HepG2 (cell line): ENCODE data around the gene CBFA2T2. TPM values are rescaled to one million over a fixed set of nuclear protein-coding genes. Genes with fewer than 3 reads are reported as not detected.

Experiments
- AFF4 ChIP-seq: sonication (generic); formaldehyde crosslinking; IDR thresholded peaks from 2 replicates; pipeline ENCODE4 v1.4.0; 2020; ENCODE audit warnings: missing genetic modification reagents
- ATF2 ChIP-seq: sonication (generic); formaldehyde crosslinking; IDR thresholded peaks from 2 replicates; pipeline ENCODE4 v1.4.0; 2020; ENCODE audit warnings: missing genetic modification reagents
- ATM ChIP-seq: fragments of 450-650 bp; IDR thresholded peaks from 2 replicates; pipeline ENCODE4 v1.7.1; 2017; ENCODE audit warnings: mild to moderate bottlenecking, borderline replicate concordance
- CEBPZ ChIP-seq: IDR thresholded peaks from 2 replicates; pipeline ENCODE4 v1.6.1; 2012; ENCODE audit warnings: low read length, improper control_type of control experiment
- ESRRA ChIP-seq: sonication (generic); formaldehyde crosslinking; IDR thresholded peaks from 2 replicates; pipeline ENCODE4 v1.5.1; 2020; ENCODE audit warnings: mild to moderate bottlenecking, low read depth, missing genetic modification reagents
- EZH2 ChIP-seq: conservative IDR thresholded peaks from 2 replicates; pipeline ENCODE4 v1.6.1; 2012; ENCODE audit warnings: mild to moderate bottlenecking, low read depth, low read length, moderate library complexity
- HNF1A ChIP-seq, 2 experiments: sonication (generic) in 1 of 2; formaldehyde crosslinking in 1 of 2; IDR thresholded peaks; 2 replicates each; pipeline versions ENCODE4 v1.4.0 to v1.6.1; 2016 to 2020; ENCODE audit warnings: borderline replicate concordance in 1 of 2, low read depth in 1 of 2, mild to moderate bottlenecking in 1 of 2, missing genetic modification reagents in 1 of 2
- KMT2A ChIP-seq: sonication (generic); formaldehyde crosslinking; IDR thresholded peaks from 2 replicates; pipeline ENCODE4 v1.4.0; 2020; ENCODE audit warnings: missing genetic modification reagents
- SNAPC2 ChIP-seq: sonication (generic); formaldehyde crosslinking; IDR thresholded peaks from 2 replicates; pipeline ENCODE4 v1.8.1; 2022; ENCODE audit warnings: mild to moderate bottlenecking, missing genetic modification reagents
- TAF15 ChIP-seq: fragments of 200-400 bp; formaldehyde crosslinking; IDR thresholded peaks from one replicate; pipeline ENCODE4 v1.6.1; 2018; ENCODE audit warnings: mild to moderate bottlenecking, low read depth, low read length; ENCODE audit not compliant: poor library complexity, severe bottlenecking
- ZNF260 ChIP-seq: sonication (generic); formaldehyde crosslinking; IDR thresholded peaks from 2 replicates; pipeline ENCODE4 v1.4.0; 2020; ENCODE audit warnings: missing genetic modification reagents, low read depth, mild to moderate bottlenecking, borderline replicate concordance
- ZNF496 ChIP-seq: sonication (generic); formaldehyde crosslinking; IDR thresholded peaks from 2 replicates; pipeline ENCODE4 v1.8.1; 2023; ENCODE audit warnings: mild to moderate bottlenecking, moderate library complexity, missing genetic modification reagents; ENCODE audit not compliant: insufficient replicate concordance
- ZNF616 ChIP-seq: sonication (generic); formaldehyde crosslinking; IDR thresholded peaks from 2 replicates; pipeline ENCODE4 v1.5.0; 2020; ENCODE audit warnings: low read depth, mild to moderate bottlenecking, missing genetic modification reagents
- ZSCAN21 ChIP-seq: sonication (generic); formaldehyde crosslinking; IDR thresholded peaks from 2 replicates; pipeline ENCODE4 v1.8.0; 2022; ENCODE audit warnings: mild to moderate bottlenecking, missing genetic modification reagents, moderate library complexity, borderline replicate concordance
- polyA plus RNA-seq, 8 experiments: library from polyadenylated mRNA; depleted of rRNA in 3 of 8; stranded (reverse) in 7 of 8; unstranded in 1 of 8; fragments of >200 nt; fragmentation: Illumina TruSeq in 4 of 8; extraction: Trizol in 4 of 8; gene quantifications; 2 replicates each; pipeline versions ENCODE4 v1.2.1 to v1.2.3, GENCODE V29; 2011 to 2016; ENCODE audit warnings: low read depth in 4 of 8, missing spikeins in 1 of 8, mixed read lengths in 1 of 8; ENCODE audit not compliant: insufficient read depth in 1 of 8
- total RNA-seq, 5 experiments: library from RNA; depleted of rRNA; stranded (reverse); fragments of >200 nt; fragmentation: Illumina TruSeq; extraction: Trizol; gene quantifications; 2 replicates each; pipeline ENCODE4 v1.2.3, GENCODE V29; 2016; ENCODE audit warnings: low read depth in 1 of 5

CBFA2T2 gene
- total and polyA plus RNA-seq, 2 of the 13 experiments (the other 11 are each of a cell fraction or from before 2014, with no cell fraction given): 6.3 to 21.2 TPM

- TF ChIP-seq HNF1A (IDR thresholded peaks at IDR 0.05; ENCODE audit: low read depth) (no peak), HNF1A (CRISPR knock-in tag; IDR thresholded peaks at IDR 0.05; ENCODE audit: borderline replicate concordance) (no peak; the same call in 1 of the 2 replicates), ZNF496 (CRISPR knock-in tag) (no peak), SNAPC2 (CRISPR knock-in tag) (no peak; the same call in 1 of the 2 replicates), ZNF616 (CRISPR knock-in tag) (0 out of 2 replicates have a peak, but pooled peaks have one; percentile 30), ATM (no peak), ZSCAN21 (CRISPR knock-in tag) (peak; percentile 13; the same call in 1 of the 2 replicates), CEBPZ (no peak), ATF2 (CRISPR knock-in tag) (peak; percentile 66), ZNF260 (CRISPR knock-in tag) (no peak), EZH2 (no peak), TAF15 (no peak), AFF4 (CRISPR knock-in tag) (no peak), KMT2A (CRISPR knock-in tag) (peak; percentile 17; the same call in 1 of the 2 replicates), ESRRA (CRISPR knock-in tag) (no peak; the same call in 1 of the 2 replicates)
These were observed 184.6 kb downstream of the CBFA2T2 start, which contains the start of gene NECAB3 (continued) for GRCh38 chr20:33674294-33675135.
